PC-9 (cell line): ENCODE data around the gene EPG5. TPM values are rescaled to one million over a fixed set of nuclear protein-coding genes. Genes with fewer than 3 reads are reported as not detected.
A peak's percentile ranks its signal among the peaks of the same experiment; 100 is the strongest.

Experiments
- BruUV-seq: library from RNA; stranded (reverse); fragments of 400-500 nt; replicated peaks from 2 replicates; lab custom pipeline; 2021; lab: Mats Ljungman, UMichigan
- CTCF ChIA-PET: fragments of 300-600 bp; sonication (Branson Sonifier 250); formaldehyde crosslinking; loops from one replicate; lab custom pipeline; 2022; ENCODE audit warnings: antibody characterized with exemption; lab: Charles Lee
- POLR2A ChIA-PET: fragments of 300-600 bp; sonication (Branson Sonifier 250); formaldehyde crosslinking; loops from one replicate; lab custom pipeline; 2022; ENCODE audit warnings: antibody characterized with exemption; ENCODE audit not compliant: unreplicated experiment; lab: Charles Lee
- DNase-seq, 2 experiments: peaks; one replicate each; pipeline versions ENCODE4 v3.0.0 to v3.0.0-alpha.2; 2015 to 2022; ENCODE audit warnings: mixed read lengths in 1 of 2
- H2AFZ ChIP-seq: fragments of 200-600 bp; sonication (generic); 2 replicates; pipeline ENCODE4 v1.8.1; 2017; ENCODE audit warnings: antibody characterized with exemption
- H3F3A ChIP-seq: fragments of 200-600 bp; sonication (generic); 2 replicates; pipeline ENCODE4 v1.8.1; 2017; ENCODE audit warnings: antibody characterized with exemption, mild to moderate bottlenecking, low read depth; ENCODE audit not compliant: insufficient read depth
- H3K27ac ChIP-seq: fragments of 200-600 bp; sonication (generic); 2 replicates; pipeline ENCODE4 v1.6.1; 2016; ENCODE audit warnings: mixed run types
- H3K27me3 ChIP-seq: fragments of 200-600 bp; sonication (generic); 2 replicates; pipeline ENCODE4 v1.6.1; 2016; ENCODE audit warnings: low read depth, mixed run types; ENCODE audit not compliant: insufficient read depth
- H3K36me3 ChIP-seq: fragments of 200-600 bp; sonication (generic); 2 replicates; pipeline ENCODE4 v1.6.1; 2016; ENCODE audit warnings: low read depth, mixed run types
- H3K4me1 ChIP-seq: fragments of 200-600 bp; sonication (generic); replicated peaks from 2 replicates; pipeline ENCODE4 v1.6.1; 2016; ENCODE audit warnings: mixed run types; ENCODE audit not compliant: insufficient read depth
- H3K4me2 ChIP-seq: fragments of 200-600 bp; sonication (generic); 2 replicates; pipeline ENCODE4 v1.6.1; 2017; ENCODE audit warnings: mixed run types
- H3K4me3 ChIP-seq: fragments of 200-600 bp; sonication (generic); 2 replicates; pipeline ENCODE4 v1.6.1; 2016; ENCODE audit warnings: mixed run types
- H3K79me2 ChIP-seq: fragments of 200-600 bp; sonication (generic); 2 replicates; pipeline ENCODE4 v1.6.1; 2017; ENCODE audit warnings: low read depth, mixed run types
- H3K9me2 ChIP-seq: fragments of 200-600 bp; sonication (generic); 2 replicates; pipeline ENCODE4 v1.8.1; 2017; ENCODE audit warnings: mild to moderate bottlenecking; ENCODE audit not compliant: insufficient read depth
- H3K9me3 ChIP-seq: fragments of 200-600 bp; sonication (generic); 2 replicates; pipeline ENCODE4 v1.8.1; 2016; ENCODE audit warnings: low read depth; ENCODE audit not compliant: insufficient read depth
- H4K20me1 ChIP-seq: fragments of 200-600 bp; sonication (generic); 2 replicates; pipeline ENCODE4 v1.8.1; 2017; ENCODE audit not compliant: insufficient read depth
- EZH2 ChIP-seq: fragments of 200-600 bp; sonication (generic); IDR thresholded peaks from 2 replicates; pipeline ENCODE4 v1.8.0; 2017; ENCODE audit warnings: antibody characterized with exemption, low read depth
- intact Hi-C: fragments of 100-400 bp; cut with micrococcal nuclease; formaldehyde crosslinking; loops from one replicate; pipeline ENCODE4 v1.10.0; 2022; ENCODE audit not compliant: unreplicated experiment
- total RNA-seq: library from RNA; stranded (reverse); gene quantifications from 2 replicates; pipeline ENCODE4 v1.2.3, GENCODE V29; 2021
- TF ChIP-seq, protein P1 (sequence below): fragments of 200-600 bp; sonication (generic); conservative IDR thresholded peaks from 2 replicates; pipeline ENCODE4 v1.6.1; 2017; ENCODE audit warnings: mixed run types, antibody characterized with exemption, mild to moderate bottlenecking, moderate library complexity

Gene EPG5
- total RNA-seq, 1 experiment from 2014 or later = 19.5 TPM

DNA sequence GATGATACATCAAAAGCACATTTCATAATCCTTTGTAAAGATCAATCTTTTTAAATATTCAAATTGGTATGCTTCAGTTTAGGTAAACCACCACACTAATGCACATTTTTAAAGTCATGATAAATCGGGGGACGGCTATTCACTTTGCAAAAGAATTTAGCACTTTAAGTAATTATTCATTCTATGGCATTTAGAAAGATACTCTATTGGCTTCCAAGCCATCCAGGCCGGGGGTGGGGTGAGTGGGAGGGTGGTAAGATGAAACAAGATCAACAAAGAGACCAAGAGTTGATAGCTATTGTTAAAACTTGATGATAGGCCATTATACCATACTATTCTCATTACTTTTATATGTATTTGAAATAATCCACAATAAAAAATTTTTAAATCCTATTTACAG is 41.0 kb downstream of the EPG5 start:
- intact Hi-C loops = no loop called here
- POLR2A ChIA-PET = no interaction called here
- TF ChIP-seq EZH2 = no peak
- TF ChIP-seq, protein P1, sequence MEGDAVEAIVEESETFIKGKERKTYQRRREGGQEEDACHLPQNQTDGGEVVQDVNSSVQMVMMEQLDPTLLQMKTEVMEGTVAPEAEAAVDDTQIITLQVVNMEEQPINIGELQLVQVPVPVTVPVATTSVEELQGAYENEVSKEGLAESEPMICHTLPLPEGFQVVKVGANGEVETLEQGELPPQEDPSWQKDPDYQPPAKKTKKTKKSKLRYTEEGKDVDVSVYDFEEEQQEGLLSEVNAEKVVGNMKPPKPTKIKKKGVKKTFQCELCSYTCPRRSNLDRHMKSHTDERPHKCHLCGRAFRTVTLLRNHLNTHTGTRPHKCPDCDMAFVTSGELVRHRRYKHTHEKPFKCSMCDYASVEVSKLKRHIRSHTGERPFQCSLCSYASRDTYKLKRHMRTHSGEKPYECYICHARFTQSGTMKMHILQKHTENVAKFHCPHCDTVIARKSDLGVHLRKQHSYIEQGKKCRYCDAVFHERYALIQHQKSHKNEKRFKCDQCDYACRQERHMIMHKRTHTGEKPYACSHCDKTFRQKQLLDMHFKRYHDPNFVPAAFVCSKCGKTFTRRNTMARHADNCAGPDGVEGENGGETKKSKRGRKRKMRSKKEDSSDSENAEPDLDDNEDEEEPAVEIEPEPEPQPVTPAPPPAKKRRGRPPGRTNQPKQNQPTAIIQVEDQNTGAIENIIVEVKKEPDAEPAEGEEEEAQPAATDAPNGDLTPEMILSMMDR = no peak
- H3K79me2 ChIP-seq = no peaks in the 10 kb centered on the region
- BruUV-seq = no TSS peak
- H3K36me3 ChIP-seq = peaks cover 18% of the 10 kb centered on the region
- no peaks in the 10 kb centered on the region for H3K4me1 ChIP-seq
- DNase-seq = no peak
- no peak overlapping the region for H3K27ac ChIP-seq
- H3K9me3 ChIP-seq = no peaks in the 10 kb centered on the region
- peaks cover under 1% of the 10 kb centered on the region; the same call in 1 of the 2 replicates for H3F3A ChIP-seq
- H3K4me3 ChIP-seq = no peak overlapping the region
- no peak overlapping the region for H3K4me2 ChIP-seq
- H2AFZ ChIP-seq = no peak overlapping the region
- no peaks in the 10 kb centered on the region for H3K27me3 ChIP-seq
- no peaks in the 10 kb centered on the region for H4K20me1 ChIP-seq
- no peaks in the 10 kb centered on the region for H3K9me2 ChIP-seq
- CTCF ChIA-PET = no interaction called here

GRCh38 chr18:45923138-45923537 is 44.0 kb downstream of the EPG5 start:
- no peaks in the 10 kb centered on the region for H3K9me3 ChIP-seq
- H3K4me1 ChIP-seq = no peaks in the 10 kb centered on the region

GRCh38 chr18:45920367-45920766 is 46.8 kb downstream of the EPG5 start:
- H3K27me3 ChIP-seq = no peaks in the 10 kb centered on the region
- H3K9me3 ChIP-seq = no peaks in the 10 kb centered on the region
- H3K4me2 ChIP-seq = no peak overlapping the region
- H3F3A ChIP-seq = peaks cover 5% of the 10 kb centered on the region; the same call in 1 of the 2 replicates
- no peak for TF ChIP-seq EZH2
- TF ChIP-seq, protein P1 = no peak
- H3K79me2 ChIP-seq = no peaks in the 10 kb centered on the region
- no peaks in the 10 kb centered on the region for H3K9me2 ChIP-seq
- ChIA-PET POLR2A (no interaction called here), CTCF (no interaction called here)
- no peak overlapping the region for H3K27ac ChIP-seq
- H3K36me3 ChIP-seq = peaks cover 12% of the 10 kb centered on the region
- no peaks in the 10 kb centered on the region for H4K20me1 ChIP-seq
- H3K4me3 ChIP-seq = no peak overlapping the region
- DNase-seq = peak; percentile 34 to 45
- intact Hi-C loops = no loop called here
- H2AFZ ChIP-seq = no peak overlapping the region
- H3K4me1 ChIP-seq = no peaks in the 10 kb centered on the region
- no TSS peak for BruUV-seq

More at GRCh38 chr18:45923138-45923537, 44.0 kb downstream of the EPG5 start:
- no peaks in the 10 kb centered on the region for H3K9me2 ChIP-seq
- no peak overlapping the region for H3K4me2 ChIP-seq
- H4K20me1 ChIP-seq = no peaks in the 10 kb centered on the region
- no peak overlapping the region for H2AFZ ChIP-seq
- peaks cover 6% of the 10 kb centered on the region; the same call in 1 of the 2 replicates for H3K36me3 ChIP-seq
- ChIA-PET POLR2A (no interaction called here), CTCF (no interaction called here)
- no peaks in the 10 kb centered on the region for H3K27me3 ChIP-seq
- H3K27ac ChIP-seq = no peak overlapping the region
- no peaks in the 10 kb centered on the region for H3K79me2 ChIP-seq
- TF ChIP-seq EZH2 = no peak
- TF ChIP-seq, protein P1 = no peak
- intact Hi-C loops = no loop called here
- H3K4me3 ChIP-seq = no peak overlapping the region
- peaks cover 5% of the 10 kb centered on the region; the same call in 1 of the 2 replicates for H3F3A ChIP-seq
- no peak for DNase-seq
- no TSS peak for BruUV-seq
